ENCODE measurements around the gene OIP5.
"Not testable (repeated sequence)": the region's sequence is repeated elsewhere in the genome, so short reads cannot be mapped to it uniquely, and the experiment has no call there.

The OIP5 gene

DNA sequence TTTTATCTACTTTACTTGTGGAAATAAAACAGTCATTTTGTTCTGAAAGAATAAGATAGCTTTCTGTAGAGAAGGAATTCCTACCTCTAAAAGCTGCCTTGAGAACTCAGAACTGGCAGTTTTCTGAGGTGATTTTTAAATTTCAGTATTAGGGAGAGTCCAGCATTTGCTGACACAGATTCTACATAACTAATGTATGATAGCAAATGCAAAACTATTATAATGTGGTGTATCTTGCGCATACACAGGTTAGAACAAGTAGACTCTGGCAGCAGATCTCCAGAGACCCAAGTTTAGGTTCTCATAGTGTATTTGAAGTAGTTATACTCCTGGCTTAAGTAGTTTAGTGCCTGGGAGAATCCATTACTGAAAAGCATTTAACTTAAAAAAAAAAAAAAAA, 30.8 kb downstream of the OIP5 start:
- DNase-seq = no peak

DNA sequence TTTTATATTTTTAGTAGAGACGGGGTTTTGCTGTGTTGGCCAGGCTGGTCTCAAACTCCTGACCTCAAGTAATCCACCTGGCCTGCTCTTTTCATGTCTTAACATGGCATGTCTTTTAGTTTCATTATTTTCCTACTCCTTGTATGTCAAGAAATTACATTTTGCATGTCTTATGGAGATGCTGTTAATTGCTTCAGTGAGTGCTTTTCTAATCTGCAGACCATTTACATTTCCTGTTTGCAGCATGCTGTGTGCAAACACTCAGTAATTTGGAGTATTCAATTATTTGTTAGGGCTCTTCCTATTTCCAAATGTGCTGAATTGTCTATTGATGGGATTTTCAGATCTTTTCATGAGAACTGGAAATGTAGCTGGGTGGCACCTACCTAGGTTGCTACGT, 31.3 kb downstream of the OIP5 start:
- not testable (repeated sequence) for DNase-seq

DNA sequence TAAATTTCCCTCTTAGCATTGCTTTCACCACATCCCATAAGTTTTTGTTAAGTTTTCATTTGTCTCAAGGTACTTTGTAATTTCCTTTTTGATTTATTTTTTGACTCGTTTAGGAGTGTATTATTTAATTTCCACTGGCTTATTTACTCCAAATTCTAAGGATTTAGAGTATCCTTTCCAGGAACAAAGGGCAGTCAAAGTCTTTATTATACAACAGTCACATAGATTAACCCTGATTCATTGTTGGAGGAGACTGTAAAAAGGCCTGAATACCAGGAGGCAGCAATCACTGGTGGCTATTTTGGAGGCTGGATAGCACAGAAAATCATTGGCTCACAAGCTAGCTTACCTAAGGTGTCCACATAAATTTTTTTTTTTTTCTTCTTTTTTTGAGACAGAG, 39.9 kb downstream of the OIP5 start:
- no peak for DNase-seq

DNA sequence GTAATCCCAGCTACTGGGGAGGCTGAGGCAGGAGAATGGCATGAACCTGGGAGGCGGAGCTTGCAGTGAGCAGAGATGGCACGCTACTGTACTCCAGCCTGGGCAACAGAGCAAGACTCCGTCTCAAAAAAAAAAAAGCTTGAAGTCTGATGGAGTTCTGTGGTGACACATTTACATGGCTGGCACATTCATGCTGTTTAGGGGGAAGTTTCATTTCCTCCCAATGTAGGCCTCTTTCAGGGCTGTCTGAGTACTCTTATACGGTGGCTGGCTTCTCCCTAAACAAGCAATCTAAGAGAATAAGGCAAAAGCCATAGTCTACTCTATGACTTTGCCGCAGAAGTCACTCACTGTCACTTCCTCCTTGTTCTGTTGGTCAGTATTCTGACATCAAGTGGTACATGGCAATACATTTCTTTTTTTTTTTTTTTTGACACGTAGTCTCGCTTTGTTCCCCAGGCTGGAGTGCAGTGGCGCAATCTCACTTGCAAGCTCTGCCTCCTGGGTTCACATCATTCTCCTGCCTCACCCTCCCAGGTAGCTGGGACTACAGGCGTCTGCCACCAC, 41.2 kb downstream of the OIP5 start:
- DNase-seq = no peak

DNA sequence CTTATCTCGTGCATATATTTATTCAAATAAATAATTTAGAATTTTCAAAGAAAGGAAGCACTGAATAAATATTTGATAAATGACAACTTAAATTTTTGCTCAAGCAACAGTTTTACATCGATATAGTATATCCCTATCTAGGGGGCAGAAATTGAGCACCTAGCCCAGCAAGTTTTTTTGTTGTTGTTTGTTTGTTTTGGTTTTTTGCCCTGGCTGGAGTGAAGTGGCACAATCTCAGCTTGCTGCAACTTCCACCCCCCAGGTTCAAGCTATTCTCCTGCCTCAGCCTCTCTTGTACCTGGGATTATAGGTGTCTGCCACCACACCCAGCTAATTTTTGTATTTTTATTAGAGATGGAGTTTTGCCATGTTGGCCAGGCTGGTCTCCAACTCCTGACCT, 42.4 kb downstream of the OIP5 start:
- DNase-seq = no peak

DNA sequence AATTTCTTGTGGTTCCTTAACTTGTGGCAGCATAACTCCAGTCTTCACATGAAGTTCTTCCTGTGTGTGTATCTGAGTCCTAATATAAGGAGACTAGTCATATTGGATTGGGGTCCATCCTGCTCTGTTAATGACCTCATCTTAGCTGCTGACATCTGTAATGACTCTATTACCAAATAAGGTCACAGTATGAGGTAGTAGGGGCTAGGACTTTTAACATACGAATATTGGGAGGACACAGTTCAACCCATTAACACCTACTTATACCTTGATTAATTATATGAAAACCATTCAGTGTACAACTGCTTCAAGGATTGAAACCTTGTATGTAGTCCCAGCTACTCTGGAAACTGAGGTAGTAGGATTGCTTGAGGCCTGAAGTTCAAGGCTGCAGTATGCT, 43.9 kb downstream of the OIP5 start:
- no peak for DNase-seq

DNA sequence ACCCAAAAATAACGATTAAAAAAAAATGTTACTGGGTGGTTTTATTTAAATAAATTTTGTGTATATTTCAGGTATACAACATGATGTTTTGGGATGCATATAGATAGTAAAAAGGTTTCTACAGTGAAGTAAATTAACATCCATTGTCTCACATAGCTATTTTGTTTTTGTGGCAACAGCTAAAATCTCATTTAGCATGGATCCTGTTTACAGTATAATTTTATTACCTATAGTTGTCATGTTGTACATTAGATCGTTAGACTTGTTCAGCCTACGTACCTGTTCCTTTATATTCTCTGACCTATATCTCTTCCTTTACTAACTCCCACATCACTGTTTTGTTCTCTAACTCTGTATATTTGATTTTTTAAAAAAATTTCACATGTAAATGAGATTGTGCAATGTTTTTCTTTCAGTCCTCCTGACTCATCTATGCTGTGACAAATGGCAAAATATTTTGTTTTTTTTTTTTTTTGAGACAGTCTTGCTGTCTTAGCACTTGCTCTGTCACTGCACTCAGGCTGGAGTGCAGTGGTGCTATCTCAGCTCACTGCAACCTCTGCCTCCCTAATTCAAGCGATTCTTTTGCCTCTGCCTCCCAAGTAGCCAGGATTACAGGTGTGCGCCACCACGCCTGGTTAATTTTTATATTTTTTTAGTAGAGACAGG, 45.6 kb downstream of the OIP5 start:
- DNase-seq = no peak

DNA sequence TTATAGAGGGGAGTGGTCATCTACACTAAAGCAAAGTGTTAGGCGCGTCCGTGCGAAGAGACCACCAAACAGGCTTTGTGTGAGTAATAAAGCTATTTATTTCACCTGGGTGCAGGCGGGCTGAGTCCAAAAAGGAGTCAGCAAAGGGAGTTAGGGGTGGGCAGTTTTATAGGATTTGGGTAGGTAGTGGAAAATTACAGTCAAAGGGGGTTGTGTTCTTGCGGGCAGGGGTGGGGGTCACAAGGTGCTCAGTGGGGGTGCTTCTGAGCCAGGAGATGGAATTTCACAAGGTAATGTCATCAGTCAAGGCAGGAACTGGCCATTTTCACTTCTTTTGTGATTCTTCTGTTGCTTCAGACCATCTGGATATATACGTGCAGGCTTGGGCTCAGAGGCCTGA, 47.1 kb downstream of the OIP5 start:
- no peak for DNase-seq

DNA sequence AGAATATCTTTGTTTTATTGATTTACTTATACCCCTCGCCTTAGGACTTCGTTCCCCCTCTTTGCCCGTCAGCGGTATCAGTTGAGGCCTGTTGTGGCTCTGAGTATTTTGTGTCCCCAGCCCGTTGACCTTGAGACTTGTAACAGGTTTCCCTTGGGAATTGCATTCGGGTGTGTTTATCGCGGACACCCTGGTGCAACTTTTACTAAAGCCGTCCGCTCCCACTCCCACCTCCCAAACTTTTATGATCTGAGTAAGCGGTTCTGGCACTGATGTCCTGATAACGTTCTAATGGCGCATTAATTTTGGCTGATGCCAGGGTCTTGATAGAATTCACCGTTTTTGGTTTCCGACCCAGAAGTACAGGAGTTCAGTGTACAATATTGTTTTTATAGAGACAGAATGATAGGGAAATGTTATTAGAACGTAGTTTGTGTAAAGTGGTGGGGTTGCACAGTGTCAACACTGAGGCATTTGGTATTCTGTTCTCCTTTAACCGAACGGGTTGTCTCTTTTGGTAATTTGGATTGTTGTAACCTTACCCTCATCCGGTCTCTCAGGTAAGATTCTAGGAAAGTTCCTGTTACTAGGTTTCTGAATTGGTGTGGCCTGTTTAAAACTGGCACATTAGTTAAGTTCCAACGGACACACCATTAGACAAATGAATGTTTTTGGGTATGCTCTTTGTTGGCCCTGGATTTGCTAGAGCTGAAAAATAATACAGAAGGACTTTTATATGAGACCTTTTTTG, 47.8 kb downstream of the OIP5 start:
- no peak for DNase-seq

DNA sequence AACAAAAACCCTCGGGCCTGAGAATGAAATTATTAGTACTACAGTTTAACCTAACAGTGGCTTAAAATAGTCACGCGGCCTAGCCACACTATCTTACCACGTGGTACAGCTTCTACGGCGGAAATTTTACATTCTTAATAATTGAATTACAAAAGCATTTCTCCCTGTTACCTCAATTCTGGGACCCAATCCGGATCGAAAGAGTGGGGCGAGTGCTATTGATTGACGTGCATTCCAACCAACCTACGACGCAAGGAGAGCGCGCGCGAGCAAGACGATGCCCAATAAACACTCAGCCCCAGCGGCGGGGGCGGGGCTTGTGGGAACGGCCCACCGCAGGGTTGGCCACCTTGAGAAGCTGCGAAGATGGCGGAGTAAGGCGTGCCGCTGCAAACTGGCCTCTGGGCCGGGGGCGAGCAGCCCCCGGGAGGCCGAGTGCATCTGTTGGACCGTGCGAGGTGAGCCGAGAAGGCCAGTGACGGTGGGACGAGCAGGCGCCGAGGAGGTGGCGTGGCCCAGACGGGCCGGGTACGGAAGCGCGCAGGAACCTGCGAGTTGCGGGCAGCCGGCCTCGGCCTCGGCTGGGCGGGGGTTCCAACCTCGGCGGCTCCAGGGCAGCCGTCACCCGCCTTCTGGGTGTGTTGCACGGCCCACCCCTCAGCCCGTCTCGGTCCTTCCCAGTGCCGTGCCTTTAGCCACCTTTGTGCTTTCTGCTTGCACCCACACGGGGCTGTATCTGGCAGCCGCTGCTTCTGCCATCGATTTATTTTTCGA, 48.6 kb downstream of the OIP5 start:
- peak; percentile 87 to 91 for DNase-seq

DNA sequence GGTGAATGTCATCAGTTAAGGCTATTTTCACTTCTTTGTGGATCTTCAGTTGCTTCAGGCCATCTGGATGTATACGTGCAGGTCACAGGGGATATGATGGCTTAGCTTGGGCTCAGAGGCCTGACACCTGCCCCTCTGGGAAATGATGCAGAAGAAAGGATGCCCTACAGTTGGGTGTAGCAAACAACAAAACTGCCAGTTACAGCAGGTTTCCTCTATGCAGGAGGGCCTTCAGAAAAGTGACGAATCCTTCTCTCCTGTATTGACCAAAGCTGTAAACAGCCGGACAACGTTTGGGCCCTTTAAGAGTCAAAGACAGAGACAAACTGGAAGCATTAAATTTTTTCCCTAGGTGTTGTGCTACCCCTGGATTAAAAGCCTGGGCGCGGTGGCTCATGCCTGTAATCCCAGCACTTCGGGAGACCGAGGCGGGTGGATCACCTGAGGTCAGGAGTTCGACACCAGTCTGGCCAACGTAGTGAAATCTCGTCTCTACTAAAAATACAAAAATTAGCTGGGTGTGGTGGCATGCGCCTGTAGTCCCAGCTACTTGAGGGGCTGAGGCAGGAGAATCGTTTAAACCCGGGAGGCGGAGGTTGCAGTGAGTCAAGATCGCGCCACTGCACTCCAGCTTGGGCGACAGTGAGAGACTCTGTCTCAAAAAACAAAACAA, 49.3 kb downstream of the OIP5 start:
- not testable (repeated sequence) for DNase-seq

DNA sequence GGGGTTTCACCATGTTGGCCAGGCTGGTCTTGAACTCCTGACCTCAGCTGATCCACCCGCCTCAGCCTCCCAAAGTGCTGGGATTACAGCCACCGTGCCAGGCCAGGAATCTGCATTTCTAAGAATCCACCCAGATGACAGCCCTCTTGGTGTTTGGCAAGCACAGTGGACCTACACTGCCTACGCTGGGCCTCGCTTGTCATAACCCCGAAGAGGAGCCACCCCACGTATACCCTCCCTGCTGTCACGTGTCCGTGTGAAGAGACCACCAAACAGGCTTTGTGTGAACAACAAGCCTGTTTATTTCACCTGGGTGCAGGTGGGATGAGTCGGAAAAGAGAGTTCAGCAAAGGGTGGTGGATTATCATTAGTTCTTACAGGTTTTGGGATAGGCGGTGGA, 50.0 kb downstream of the OIP5 start:
- not testable (repeated sequence) for DNase-seq

DNA sequence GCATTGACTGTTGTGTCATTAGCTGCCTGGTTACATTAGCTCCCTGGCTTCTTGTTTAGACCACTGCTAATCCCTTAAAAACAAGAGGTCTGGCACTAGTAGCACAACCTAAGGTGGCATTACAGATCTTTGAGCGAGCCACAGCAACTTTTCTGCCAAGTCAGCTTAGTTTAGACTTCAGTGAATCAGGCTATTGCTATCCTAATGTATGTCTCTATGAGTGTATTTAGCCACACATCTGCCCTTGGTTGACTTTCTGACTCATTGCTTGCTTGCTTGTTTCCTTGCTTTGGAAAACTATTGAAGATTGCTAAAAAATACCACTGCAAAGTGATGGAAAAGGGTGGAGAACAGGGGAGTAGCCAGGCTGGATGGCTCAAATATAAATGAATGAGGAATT, 51.2 kb downstream of the OIP5 start:
- no peak for DNase-seq

DNA sequence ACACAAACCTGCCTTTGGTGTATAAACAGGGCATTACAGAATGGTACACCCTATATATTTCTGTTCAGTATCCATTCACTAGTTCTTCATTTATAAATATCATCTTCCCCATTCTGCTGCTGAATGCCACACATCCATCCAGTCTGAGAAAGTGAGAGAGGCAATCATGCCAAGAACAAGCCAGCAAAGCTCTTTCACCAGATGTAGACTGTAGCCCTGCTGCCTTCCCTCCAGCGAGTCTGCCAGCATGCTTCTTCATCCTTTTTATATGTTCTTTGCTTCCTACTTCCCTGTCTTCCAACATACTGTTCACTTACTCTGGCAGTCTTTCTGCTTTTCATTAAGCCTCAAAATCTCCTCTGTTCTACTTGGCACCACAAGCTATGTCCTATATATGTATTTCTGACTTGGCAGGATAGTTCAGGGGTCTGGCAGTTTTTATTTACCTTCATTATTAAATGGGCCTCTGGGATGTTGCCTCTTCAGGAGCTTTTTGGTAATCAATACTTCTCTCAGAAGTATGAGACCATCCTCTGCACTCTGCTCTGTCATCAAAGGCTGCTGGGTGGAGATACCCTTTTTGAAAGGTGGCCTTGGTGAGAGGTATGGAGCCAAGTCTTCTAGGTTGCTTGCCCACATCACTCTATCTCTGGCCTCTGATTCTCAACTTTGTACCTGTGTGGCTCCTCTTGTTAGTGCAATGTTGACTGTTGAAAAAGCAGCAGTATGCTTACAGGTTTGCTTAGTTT, 52.7 kb downstream of the OIP5 start:
- no peak for DNase-seq

DNA sequence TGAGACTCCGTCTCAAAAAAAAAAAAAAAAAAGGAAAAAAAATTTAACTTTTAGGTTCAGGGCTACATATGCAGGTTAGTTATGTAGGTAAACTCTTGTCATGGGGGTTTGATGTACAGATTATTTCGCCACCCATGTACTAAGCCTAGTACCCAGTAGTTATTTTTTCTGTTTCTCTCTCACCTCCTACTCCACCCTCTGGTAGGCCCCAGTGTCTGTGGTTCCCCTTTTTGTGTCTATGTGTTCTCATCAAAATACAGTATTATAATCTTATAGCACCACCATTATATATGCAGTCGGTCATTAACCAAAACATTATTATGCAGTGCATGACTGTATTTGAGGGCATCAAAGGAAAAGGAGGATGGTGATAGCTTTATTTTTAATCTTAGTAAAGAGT, 54.1 kb downstream of the OIP5 start:
- DNase-seq = no peak

DNA sequence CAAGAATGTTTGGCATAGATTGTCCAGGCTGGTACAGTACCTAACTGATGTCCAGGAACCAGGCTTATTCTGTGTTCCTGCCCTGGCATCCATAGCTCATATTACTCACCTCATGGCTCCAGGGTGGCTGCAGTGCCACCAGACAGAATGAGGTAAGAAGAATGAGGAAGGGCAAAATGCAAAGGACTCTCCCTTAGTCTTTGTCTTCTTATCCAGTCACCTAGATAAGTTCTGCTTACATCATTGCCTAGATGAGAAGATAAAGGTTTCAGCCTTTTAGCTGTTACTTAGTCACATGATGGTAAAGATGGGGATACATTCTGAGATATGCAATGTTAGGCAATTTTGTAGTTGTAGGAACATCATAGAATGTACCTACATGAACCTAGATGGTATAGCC, 55.6 kb downstream of the OIP5 start:
- DNase-seq = no peak

DNA sequence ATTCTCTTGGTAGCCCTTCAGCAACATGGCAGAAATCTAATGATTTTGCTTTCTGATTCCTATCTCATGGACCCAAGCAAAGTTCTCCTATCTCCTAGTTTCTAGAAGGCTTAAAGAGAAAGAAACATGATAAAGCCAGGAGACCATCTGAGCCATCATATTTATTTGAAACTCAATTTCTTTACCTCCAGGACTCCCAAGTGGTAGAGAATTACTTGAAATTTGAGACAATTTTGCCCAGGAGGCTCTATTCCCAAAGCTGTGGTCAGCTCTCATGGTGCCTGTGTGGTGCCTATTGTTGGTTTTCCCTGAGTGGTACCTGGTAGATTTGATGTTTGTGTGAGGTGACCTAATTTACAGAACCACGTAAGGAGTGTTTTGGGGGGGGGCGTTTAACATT, 62.5 kb downstream of the OIP5 start:
- DNase-seq = no peak

DNA sequence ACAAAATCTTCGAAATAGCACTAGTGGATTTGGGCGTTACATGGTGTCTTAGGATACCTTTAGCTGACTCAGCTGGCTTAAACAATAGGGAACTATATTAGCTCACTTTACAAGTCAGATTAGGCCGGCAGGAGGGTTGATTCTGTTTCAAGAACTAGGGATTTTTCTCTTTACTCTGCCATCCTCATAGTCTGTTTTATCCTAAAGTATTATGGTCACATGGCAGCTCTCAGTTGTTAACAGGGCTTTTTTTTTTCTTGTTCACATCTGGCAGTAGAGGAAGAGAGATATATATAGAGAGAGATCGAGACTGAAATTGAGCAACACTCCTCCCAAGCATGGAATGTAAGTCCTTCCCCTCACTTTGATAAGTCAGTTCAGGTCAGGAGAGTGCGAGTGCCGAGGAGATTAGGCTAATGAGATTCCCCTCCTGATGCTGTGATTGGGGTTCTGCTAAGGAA, 68.5 kb downstream of the OIP5 start:
- DNase-seq = peak; percentile 32 to 34

DNA sequence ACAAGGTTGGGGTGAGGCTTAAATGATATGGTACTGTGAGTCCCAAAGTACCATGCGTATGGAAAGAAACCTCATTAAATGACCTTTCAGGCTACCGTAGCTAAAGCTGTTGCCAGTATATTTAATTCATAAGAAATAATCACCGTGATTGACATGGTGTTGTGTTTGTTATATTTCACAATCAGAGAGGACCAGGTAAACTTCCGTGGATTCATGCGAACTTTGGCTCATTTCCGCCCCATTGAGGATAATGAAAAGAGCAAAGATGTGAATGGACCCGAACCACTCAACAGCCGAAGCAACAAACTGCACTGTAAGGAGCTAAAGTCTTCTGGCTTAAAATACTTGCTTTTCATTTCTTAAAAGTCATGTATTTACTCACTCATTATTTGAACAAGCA, 69.8 kb downstream of the OIP5 start:
- no peak for DNase-seq

DNA sequence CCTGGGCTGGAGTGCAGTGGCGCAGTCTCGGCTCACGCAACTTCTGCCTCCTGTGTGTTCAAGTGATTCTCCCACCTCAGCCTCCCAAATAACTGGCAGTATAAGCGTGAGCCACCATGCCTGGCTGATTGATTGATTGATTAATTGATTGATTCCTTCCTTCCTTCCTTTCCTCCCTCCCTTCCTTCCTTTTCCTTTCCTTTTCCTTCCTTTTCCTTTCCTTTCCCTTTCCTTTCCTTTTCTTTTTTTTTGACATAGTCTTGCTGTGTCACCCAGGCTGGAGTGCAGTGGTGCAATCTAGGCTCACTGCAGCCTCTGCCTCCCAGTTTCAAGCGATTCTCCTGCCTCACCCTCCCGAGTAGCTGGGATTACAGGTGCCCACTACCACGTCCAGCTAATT, 71.5 kb downstream of the OIP5 start:
- not testable (repeated sequence) for DNase-seq

DNA sequence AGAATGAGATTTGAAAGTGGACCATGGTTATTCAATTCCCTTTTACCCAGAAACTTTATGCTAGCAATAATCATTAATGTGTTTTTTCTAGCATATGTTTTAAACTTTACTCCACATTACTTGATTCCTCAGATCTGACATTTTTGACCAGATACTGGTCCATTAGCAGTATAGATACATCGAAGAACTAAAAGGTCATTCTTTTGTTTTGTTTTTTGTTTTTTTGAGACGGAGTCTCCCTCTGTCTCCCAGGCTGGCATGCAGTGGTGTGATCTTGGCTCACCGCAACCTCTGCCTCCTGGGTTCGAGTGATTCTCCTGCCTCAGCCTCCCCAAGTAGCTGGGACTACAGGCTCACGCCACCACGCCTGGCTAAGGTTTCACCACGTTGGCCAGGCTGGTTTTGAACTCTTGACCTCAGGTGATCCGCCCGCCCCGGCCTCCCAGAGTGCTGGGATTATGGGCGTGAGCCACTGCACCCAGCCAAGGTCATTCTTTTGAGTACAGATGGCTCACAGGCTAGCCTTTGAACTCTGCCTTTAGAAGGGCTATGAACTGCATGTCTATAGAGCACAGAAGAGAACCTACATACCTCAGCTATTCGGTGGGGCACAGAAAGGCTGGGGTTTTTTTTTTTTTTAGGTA, 72.7 kb downstream of the OIP5 start:
- DNase-seq = no peak

Data from Kasumi-1 (cell line).